GM12875 (cell line): ENCODE data around the gene LZTS2.

Source experiments
- H3K4me3 ChIP-seq: one replicate; pipeline ENCODE4 v1.5.1; 2011; ENCODE audit warnings: low read depth, low read length, control low read depth
- TF ChIP-seq, protein P1 (sequence below): IDR thresholded peaks from 2 replicates; pipeline ENCODE4 v1.5.1; 2011; ENCODE audit warnings: low read depth, mild to moderate bottlenecking, control low read depth, inconsistent platforms, low read length, moderate library complexity, borderline replicate concordance; ENCODE audit not compliant: insufficient read depth

The LZTS2 gene

DNA sequence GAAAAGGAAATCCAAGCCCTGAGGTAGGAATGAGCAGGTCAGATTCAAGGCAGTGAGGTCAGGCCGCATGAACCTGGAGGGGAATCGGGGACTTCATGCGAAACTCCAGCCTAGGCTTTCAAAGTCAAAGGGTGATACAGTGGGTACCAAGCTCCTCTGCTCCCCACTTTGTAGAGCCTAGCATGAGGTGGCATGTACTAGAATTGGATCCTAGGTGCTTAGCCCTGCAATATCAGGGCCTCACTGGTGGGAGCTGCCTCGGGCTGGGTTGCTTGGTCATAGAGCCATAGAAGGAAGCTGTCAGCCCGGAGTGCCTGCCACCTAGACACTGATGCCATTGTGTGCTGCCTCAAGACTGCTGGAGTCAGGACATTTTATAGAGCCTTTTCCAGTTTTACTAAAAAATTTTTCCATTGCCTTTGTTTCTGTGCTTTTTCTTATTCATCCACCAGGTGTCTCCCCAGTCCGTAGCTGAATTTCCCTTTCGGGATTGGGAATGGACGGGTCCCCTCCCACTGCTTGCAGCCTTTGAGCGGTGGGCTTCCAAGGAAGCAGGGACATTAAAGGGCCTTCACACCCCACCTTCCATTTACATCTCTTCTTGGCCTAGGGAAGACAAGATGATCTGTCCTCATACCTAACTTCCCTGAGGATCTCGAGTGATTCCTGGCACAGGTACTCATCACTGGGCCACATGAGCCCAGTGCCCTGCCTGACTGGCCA is 5.5 kb upstream of the LZTS2 start:
- no peak overlapping the region for H3K4me3 ChIP-seq
- TF ChIP-seq, protein P1, sequence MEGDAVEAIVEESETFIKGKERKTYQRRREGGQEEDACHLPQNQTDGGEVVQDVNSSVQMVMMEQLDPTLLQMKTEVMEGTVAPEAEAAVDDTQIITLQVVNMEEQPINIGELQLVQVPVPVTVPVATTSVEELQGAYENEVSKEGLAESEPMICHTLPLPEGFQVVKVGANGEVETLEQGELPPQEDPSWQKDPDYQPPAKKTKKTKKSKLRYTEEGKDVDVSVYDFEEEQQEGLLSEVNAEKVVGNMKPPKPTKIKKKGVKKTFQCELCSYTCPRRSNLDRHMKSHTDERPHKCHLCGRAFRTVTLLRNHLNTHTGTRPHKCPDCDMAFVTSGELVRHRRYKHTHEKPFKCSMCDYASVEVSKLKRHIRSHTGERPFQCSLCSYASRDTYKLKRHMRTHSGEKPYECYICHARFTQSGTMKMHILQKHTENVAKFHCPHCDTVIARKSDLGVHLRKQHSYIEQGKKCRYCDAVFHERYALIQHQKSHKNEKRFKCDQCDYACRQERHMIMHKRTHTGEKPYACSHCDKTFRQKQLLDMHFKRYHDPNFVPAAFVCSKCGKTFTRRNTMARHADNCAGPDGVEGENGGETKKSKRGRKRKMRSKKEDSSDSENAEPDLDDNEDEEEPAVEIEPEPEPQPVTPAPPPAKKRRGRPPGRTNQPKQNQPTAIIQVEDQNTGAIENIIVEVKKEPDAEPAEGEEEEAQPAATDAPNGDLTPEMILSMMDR: peak; percentile 18; the same call in 1 of the 2 replicates

DNA sequence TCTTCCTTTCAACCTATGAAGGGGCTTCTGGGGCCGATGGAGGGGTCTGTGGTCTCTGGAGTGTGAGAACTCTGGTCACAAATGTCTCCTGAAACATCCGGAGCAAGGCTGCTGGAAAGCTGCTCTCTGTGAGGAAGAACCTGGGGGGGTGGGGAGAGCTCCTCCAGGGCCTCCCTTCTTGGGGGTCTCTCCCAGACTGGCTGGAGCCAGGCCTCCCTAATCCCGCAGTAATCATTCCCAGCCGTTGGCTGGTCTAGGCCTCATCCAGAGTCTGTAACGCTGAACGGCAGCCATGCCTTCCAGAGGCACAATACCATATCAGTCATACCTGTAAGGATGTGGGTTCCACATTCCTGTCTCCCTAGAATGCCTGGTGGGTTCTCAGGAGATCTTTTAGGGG is 4.4 kb upstream of the LZTS2 start:
- H3K4me3 ChIP-seq: no peak overlapping the region
- TF ChIP-seq, protein P1: no peak

DNA sequence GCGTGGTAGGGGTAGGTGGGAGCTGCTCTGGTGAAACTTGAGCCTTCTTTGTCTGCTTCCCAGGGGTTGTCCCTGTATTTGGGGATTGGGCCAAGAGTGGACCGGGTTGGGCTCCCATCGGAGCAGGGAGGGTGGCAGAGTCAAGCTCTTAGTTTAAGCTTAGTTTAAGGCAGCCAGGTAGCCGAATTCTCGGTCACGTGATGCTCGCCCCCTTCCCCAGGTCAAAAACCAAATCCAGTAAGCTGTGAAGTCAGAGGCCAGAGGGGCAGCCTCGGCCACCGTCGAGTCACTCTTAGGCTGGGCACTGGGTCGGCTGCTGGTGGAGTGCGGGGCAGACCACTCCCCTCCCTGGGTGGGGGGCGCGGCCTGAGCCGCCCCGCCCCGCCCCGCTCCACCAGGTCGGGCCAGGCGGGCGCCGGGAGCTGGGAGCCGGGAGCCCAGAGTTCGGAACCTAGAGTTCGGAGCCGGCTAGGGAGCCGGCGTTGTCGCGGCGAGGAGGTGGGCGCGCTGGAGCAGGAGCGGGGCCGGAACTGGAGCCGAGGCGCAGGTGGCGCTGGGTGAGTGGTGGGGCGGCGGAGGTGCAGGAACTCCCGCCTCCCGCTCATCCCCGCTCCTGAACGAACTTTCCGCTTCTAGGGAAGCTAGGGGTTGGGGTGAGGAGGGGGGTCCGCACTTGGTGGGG is 2.8 kb upstream of the LZTS2 start:
- TF ChIP-seq, protein P1: no peak
- peak overlapping the region; percentile 89 for H3K4me3 ChIP-seq

DNA sequence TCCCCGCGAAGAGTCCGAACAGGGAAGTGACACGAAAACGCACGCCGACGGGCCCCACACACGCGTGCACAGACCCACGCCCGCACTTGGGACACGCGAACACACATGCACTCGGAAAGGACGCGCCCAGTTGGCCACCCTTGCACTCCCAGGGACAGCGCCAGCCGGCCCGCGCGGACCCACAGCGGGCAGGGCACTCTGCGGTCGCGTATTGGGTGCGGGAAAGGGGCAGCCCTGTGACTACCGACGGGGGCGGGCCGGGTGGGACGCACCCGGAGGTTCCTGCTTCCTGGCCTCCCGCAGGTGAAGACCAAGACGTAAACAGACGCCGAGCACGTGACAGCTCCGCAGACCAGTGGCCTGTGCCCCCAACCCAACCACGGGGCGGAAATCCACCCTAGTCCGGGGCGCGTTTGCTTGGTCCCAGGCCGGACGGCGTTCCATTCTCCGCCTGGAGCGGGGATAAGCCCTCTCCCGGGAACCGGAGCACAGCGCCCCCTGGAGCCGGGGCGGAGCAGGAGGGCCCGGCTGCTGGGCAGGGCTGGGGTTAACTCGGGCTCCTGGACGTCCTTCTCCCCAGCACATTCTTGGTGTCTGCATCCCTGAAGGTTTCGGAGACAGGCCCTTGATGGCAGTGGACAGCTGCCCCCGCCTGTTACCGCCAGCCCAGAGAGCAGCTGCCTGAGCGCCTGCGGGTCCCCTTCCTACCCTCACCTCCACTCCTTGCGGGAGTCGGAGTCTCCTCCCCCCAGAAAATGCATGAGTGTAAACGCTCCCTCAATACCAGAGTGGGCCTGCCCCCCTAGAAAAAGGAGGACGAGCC is 2.0 kb upstream of the LZTS2 start:
- TF ChIP-seq, protein P1: peak; percentile 95

DNA sequence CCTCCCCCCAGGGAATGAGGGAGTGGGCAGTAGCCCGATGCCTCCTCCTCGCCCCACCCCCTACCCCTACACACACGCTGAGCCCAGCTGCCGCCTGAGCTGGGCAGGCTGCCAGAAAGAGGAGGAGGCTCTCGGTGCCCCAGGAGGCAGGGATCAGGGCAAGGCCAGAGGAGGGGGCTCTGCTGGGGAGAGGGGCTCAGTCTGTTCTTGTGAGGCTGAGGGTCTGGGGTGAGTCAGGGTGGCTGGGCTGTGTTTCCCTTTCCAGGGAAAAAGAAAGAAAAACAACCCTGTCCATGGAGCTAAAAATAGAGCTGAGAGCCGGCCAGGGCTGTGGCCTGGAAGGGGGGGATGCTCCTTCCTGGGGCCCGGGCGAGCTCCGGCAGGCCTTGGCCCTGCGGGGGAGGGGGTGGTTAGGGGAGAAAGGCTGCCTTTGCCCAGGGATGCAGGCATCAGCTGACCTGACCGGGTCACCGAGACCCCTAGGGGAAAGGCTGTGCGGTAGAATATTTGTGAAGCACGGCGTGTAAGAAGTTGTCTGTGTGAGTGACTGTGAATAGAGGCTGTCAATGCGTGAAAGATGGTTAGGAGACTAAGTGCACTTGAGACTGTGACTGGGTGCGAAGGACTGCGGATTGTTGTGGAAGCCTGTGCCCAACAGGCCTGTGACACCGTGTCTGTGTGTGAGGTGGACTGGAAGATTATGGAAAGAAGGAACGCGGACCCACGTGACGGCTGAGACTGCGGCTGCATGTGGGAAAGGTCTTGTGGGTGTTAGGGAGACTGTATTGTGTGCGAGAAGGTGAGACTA is 1.2 kb upstream of the LZTS2 start:
- H3K4me3 ChIP-seq: peak overlapping the region; percentile 89
- TF ChIP-seq, protein P1: no peak

More for the DNA sequence above, 2.0 kb upstream of the LZTS2 start:
- peak overlapping the region; percentile 89 for H3K4me3 ChIP-seq

DNA sequence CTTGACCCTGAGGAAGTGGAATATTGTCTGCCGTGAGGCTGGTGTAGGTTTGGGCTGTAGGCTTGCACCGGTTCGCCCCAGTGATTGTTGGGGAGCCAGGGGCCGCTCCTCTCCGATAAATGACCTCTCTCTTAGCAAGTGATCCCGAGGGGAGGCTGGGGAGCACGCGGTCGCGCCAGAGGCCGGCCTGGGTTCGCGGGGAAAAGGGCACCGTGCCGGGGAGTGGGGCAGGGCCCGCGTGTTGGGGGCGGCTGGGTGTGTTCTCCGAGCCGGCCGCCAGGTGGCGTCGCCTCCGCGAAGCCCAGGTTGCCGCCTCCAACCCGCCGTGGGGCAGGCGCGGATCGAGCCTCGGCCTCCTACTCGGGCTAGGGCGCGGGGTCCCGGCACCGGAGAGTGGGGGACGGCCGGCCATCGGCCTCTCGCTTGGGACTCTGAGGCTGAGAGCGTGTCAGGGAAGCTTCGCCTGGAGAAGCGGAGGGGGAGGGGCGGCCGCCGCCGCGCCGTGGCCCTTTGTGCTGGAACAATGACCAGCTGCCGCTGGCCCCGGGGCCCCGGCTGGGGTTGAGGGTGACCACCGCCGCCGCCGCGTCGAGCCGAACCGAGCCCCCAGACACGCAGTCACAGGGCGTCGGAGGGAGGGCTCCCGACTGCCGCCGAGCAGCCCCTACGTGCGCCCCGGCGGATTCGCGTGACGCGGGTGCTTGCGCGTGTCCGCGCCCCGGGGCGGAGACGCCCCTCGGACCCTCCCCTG is 442 bp upstream of the LZTS2 start:
- TF ChIP-seq, protein P1: peak; percentile 94

More for the DNA sequence above, 442 bp upstream of the LZTS2 start:
- H3K4me3 ChIP-seq: peak overlapping the region; percentile 89
